Heart left ventricle (tissue), 16 donors: ENCODE measurements around the gene TMEM42. TPM values are rescaled to one million over a fixed set of nuclear protein-coding genes. Genes with fewer than 3 reads are reported as not detected.

Source experiments
- ATAC-seq, 4 donors: fragments of 200-7000 bp; cut with Tn5 transposase; one replicate each; pipeline ENCODE4 v1.9.1; 2020 to 2022; ENCODE audit warnings: moderate library complexity in 4 of 4, mild to moderate bottlenecking in 3 of 4, moderate number of reproducible peaks in 1 of 4
- DNase-seq, 5 donors: peaks; one replicate each; pipeline ENCODE4 v3.0.0-alpha.2; 2020
- H3K27ac ChIP-seq, 12 donors: fragments of 200-600 bp; sonication (generic) in 4 of 12; one replicate each; pipeline versions ENCODE4 v1.5.0 to v1.8.0; 2016 to 2022; ENCODE audit warnings: mild to moderate bottlenecking in 2 of 12
- H3K27me3 ChIP-seq, 9 donors: fragments of 200-600 bp; sonication (generic) in 2 of 9; one replicate each; pipeline versions ENCODE4 v1.5.1 to v1.8.0; 2016 to 2022; ENCODE audit warnings: mild to moderate bottlenecking in 3 of 9
- H3K36me3 ChIP-seq, 9 donors: fragments of 200-600 bp; sonication (generic) in 2 of 9; one replicate each; pipeline versions ENCODE4 v1.5.0 to v1.8.0; 2018 to 2022; ENCODE audit warnings: mild to moderate bottlenecking in 2 of 9
- H3K4me1 ChIP-seq, 12 donors: fragments of 200-600 bp; sonication (generic) in 4 of 12; one replicate each; pipeline versions ENCODE4 v1.5.0 to v1.8.0; 2016 to 2022; ENCODE audit warnings: mild to moderate bottlenecking in 3 of 12
- H3K4me3 ChIP-seq, 12 donors: fragments of 200-600 bp; sonication (generic) in 4 of 12; one replicate each; pipeline versions ENCODE4 v1.5.0 to v1.8.0; 2017 to 2022; ENCODE audit warnings: mild to moderate bottlenecking in 9 of 12, moderate library complexity in 4 of 12
- H3K9me3 ChIP-seq, 12 donors: fragments of 200-600 bp; sonication (generic) in 4 of 12; one replicate each; pipeline versions ENCODE4 v1.5.0 to v1.8.0; 2016 to 2022; ENCODE audit warnings: mild to moderate bottlenecking in 1 of 12
- POLR2A ChIP-seq, 2 donors: fragments of 450-650 bp; IDR thresholded peaks; one replicate each; pipeline ENCODE4 v1.6.1; 2017; ENCODE audit warnings: antibody characterized with exemption in 2 of 2, mild to moderate bottlenecking in 2 of 2, moderate library complexity in 2 of 2
- WGBS, 4 donors: extraction: QIAGEN DNeasy Blood & Tissue Kit in 2 of 4; methylation state at CpG; one replicate each; pipeline versions ENCODE4 v1.1.5 to v1.1.7; 2013 to 2018; 5-methylcytosine and 5-hydroxymethylcytosine counted together
- intact Hi-C, 10 donors: fragments of 100-400 bp; cut with DNase I; formaldehyde crosslinking; loops; one replicate each; pipeline versions ENCODE4 v1.11.1 to v1.14.2; 2022
- polyA plus RNA-seq, 2 donors: library from polyadenylated mRNA; stranded (reverse); fragments of 200-250 nt; gene quantifications; one replicate each; pipeline ENCODE4 v1.2.3, GENCODE V29; 2013
- total RNA-seq, 9 donors: library from RNA; depleted of rRNA in 2 of 9; stranded (reverse); fragments of >200 nt in 2 of 9; fragmentation: NEBNext Ultra II Directional in 3 of 9; extraction: Animal tissue kit (Norgen Biotek cat#: 25700) in 3 of 9; gene quantifications; one replicate each; pipeline versions ENCODE4 v1.1.0 to v1.2.4, GENCODE V29; 2016 to 2023
- TF ChIP-seq, protein P1 (sequence below), 12 donors: fragments of 200-600 bp; sonication (generic) in 4 of 12; IDR thresholded peaks; one replicate each; pipeline versions ENCODE4 v1.5.0 to v1.8.0; 2018 to 2022; ENCODE audit warnings: antibody characterized with exemption in 12 of 12, mild to moderate bottlenecking in 5 of 12
- donor health status: ischemic (EF 13 %, LVEDD 7.1; RV severe dilation, severe dysfunction).
- donor health status: healthy with polysubstance abuse.
- donor health status: DM: no; HTN: yes; CAD: no.
- donor health status: DM: no; HTN: no; CAD: no.
- donor health status: ischemic (EF 25% LVEDD 6.9; RV normal size, moderate dysfunction).
- donor health status: ischemic (EF 25% LVEDD 5.7; RV mildly dilated, moderate dysfunction).
- donor health status: healthy.
- donor health status: DM: yes; HTN: yes; CAD: no.
- donor health status: ischemic (EF 35%, LVEDD 5.7; RV mildly dilated, moderate dysfunction).
- donor health status: nonischemic (EF 11% LVEDD 7.7; RV severe dilation, severe dysfunction).
- donor health status: DM: yes; HTN: yes; CAD: no.
- donor health status: PGD.
- donor health status: ischemic (EF 29% LVEDD 5.4; RV normal size, mild dysfunction).
- donor health status: nonischemic (EF 23%, LVEDD 6.1; RV moderate dilation, normal function).

Gene TMEM42
- total and polyA plus RNA-seq, 11 donors: 7.3 to 14.1 (median 10.6) TPM

DNA sequence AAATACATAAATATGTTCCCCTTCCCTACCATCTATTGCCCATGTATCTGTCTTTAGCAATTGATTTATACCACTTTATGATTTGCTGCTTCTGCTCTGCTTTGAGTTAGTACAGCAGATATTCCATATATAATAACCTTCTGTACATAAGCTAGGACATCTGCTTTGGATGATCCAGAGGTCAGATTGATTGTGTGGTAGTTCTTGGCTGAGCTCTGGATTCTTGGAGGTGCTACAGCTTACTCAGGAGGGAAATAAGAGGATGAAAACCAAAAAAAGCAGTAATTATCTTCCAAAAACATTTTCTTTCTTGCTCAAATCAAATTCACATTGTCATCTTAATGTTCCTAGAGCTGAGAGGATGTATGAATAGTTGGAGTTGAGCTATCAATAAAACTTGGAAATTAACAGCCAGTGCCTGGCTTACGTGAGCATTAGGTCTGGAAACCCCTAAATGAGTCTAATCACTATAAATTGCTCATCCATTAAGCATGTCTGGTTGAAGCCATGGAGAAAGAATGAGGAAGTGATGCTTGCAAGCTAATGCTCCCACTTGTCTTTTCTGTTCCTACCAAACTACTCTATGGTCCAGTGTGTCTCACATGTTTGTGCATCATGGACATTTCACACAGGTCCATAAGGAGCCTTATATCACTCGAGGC lies 36.3 kb upstream of the TMEM42 start:
- Histone ChIP-seq H3K4me3 (no peak overlapping the region), H3K27ac (no peak overlapping the region), H3K36me3 (peaks cover 0 to 7% (median 0%) of the 10 kb centered on the region in 9 donors), H3K4me1 (no peaks in the 10 kb centered on the region), H3K9me3 (no peaks in the 10 kb centered on the region), H3K27me3 (no peaks in the 10 kb centered on the region)
- DNase-seq (no peak), ATAC-seq (no peak)
- 87 to 93% (median 90%) methylated on average over 2 of the region's 2 CpGs for WGBS, 4 donors
- intact Hi-C loops: no loop called here
- TF ChIP-seq, protein P1, sequence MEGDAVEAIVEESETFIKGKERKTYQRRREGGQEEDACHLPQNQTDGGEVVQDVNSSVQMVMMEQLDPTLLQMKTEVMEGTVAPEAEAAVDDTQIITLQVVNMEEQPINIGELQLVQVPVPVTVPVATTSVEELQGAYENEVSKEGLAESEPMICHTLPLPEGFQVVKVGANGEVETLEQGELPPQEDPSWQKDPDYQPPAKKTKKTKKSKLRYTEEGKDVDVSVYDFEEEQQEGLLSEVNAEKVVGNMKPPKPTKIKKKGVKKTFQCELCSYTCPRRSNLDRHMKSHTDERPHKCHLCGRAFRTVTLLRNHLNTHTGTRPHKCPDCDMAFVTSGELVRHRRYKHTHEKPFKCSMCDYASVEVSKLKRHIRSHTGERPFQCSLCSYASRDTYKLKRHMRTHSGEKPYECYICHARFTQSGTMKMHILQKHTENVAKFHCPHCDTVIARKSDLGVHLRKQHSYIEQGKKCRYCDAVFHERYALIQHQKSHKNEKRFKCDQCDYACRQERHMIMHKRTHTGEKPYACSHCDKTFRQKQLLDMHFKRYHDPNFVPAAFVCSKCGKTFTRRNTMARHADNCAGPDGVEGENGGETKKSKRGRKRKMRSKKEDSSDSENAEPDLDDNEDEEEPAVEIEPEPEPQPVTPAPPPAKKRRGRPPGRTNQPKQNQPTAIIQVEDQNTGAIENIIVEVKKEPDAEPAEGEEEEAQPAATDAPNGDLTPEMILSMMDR (IDR thresholded peaks at IDR 0.05): no peak
- no peak for TF ChIP-seq POLR2A (IDR thresholded peaks at IDR 0.05)

DNA sequence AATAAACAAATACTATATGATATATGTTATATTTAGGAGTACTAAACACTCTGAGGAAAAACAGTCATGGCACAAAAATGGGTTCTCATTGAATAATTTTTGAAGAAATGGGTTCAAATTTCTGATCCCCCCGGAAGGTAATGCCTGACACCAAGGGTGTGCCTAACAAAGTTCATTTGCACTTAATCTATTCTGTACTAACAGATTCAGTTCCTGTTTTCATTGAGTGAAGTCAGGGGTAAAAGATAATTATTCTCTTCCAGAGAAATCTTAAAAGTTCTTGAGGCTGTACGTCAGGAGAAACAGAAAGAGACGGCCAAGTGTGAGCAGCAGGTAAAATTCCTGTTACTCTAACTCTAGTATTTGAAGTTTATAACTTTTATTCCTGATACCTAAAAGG lies 34.5 kb upstream of the TMEM42 start:
- intact Hi-C loops: no loop called here
- no peak for ATAC-seq
- H3K4me3 ChIP-seq: no peak overlapping the region
- TF ChIP-seq POLR2A (IDR thresholded peaks at IDR 0.05): no peak
- TF ChIP-seq, protein P1 (IDR thresholded peaks at IDR 0.05): no peak
- 86 to 92% (median 90%) methylated on average over 3 of the region's 3 CpGs for WGBS, 4 donors
- H3K27ac ChIP-seq: no peak overlapping the region
- H3K4me1 ChIP-seq: no peaks in the 10 kb centered on the region
- no peak for DNase-seq
- H3K9me3 ChIP-seq: no peaks in the 10 kb centered on the region
- H3K36me3 ChIP-seq: peaks cover 0 to 19% (median 0%) of the 10 kb centered on the region in 9 donors
- no peaks in the 10 kb centered on the region for H3K27me3 ChIP-seq

DNA sequence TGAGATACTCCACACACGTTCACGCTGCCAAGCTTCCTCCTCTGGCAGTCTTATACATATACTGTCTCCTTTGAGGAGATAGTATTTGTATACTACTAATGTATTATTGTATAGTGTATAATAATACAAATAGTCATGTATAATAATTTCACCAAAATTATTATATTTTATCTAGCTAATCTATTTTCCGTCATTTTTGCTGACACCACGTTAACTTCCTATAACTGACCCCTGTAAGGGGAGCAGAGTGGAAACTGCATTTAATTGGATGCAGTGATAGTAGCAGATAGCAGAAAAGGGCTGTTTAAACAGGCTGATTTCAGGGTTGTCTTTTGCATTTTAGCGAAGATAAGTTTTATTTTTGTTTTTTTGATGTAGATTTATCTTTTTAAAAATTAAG lies 30.5 kb upstream of the TMEM42 start:
- H3K27ac ChIP-seq: no peak overlapping the region
- H3K9me3 ChIP-seq: peaks cover 0 to 9% (median 0%) of the 10 kb centered on the region in 12 donors
- intact Hi-C loops: no loop called here
- peaks cover 0 to 19% (median 0%) of the 10 kb centered on the region in 9 donors for H3K36me3 ChIP-seq
- 76 to 85% (median 80%) methylated on average over 5 of the region's 5 CpGs for WGBS, 4 donors
- H3K4me3 ChIP-seq: no peak overlapping the region
- no peaks in the 10 kb centered on the region for H3K27me3 ChIP-seq
- ATAC-seq (no peak), DNase-seq (no peak)
- TF ChIP-seq, protein P1 (IDR thresholded peaks at IDR 0.05): no peak
- TF ChIP-seq POLR2A (IDR thresholded peaks at IDR 0.05): no peak
- H3K4me1 ChIP-seq: no peaks in the 10 kb centered on the region

DNA sequence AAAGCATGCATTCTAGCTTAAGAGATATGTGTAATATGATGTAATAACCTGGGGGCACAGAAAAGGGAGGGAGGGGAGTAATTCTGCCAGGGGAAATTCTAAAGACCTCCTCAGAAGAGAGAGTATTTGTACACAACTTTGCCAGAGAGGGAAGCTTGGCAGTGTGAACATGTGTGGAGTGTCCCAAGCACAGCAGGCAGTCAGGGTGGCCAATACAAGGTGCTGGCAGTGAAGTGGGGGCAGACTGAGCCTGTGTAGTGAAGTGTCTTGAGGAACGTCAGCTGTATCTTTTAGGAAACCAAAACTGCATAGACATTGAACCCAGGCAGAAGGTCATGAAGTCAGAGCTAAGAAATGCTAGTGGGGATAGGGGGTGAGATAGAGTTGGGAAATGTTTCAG lies 29.7 kb upstream of the TMEM42 start:
- Histone ChIP-seq H3K27ac (no peak overlapping the region), H3K36me3 (peaks cover 0 to 15% (median 0%) of the 10 kb centered on the region in 9 donors), H3K4me3 (no peak overlapping the region), H3K9me3 (peaks cover 0 to 15% (median 6%) of the 10 kb centered on the region in 12 donors), H3K27me3 (no peaks in the 10 kb centered on the region), H3K4me1 (no peaks in the 10 kb centered on the region)
- ATAC-seq (peak in 3 of 4 donors; percentile 46 to 62 (median 48)), DNase-seq (no peak)
- 36 to 64% (median 48%) methylated on average over 1 of the region's 1 CpG for WGBS, 4 donors
- TF ChIP-seq POLR2A (IDR thresholded peaks at IDR 0.05): no peak
- TF ChIP-seq, protein P1 (IDR thresholded peaks at IDR 0.05): no peak
- intact Hi-C loops: no loop called here
